H9 (cell line): ENCODE results near the gene CD81. TPM values are rescaled to one million over a fixed set of nuclear protein-coding genes. Genes with fewer than 3 reads are reported as not detected.

Experiments
- DNase-seq: peaks from one replicate; pipeline ENCODE4 v3.0.0-alpha.2; 2017
- H2AFZ ChIP-seq: one replicate; pipeline ENCODE4 v1.6.1; 2013; ENCODE audit warnings: mild to moderate bottlenecking, low read length, control low read depth, moderate library complexity
- H2AK5ac ChIP-seq: 2 replicates; pipeline ENCODE4 v1.6.1; 2013; ENCODE audit warnings: low read length, control low read depth, mixed read lengths; ENCODE audit not compliant: insufficient read length
- H2BK120ac ChIP-seq: one replicate; pipeline ENCODE4 v1.6.1; 2013; ENCODE audit warnings: low read depth, mild to moderate bottlenecking, low read length, control low read depth, inconsistent platforms; ENCODE audit not compliant: poor library complexity, severe bottlenecking
- H2BK12ac ChIP-seq: 2 replicates; pipeline ENCODE4 v1.6.1; 2013; ENCODE audit warnings: low read length, control low read depth, mixed read lengths, low read depth; ENCODE audit not compliant: insufficient read length
- H2BK15ac ChIP-seq: 2 replicates; pipeline ENCODE4 v1.6.1; 2013; ENCODE audit warnings: low read depth, low read length, control low read depth
- H2BK20ac ChIP-seq: one replicate; pipeline ENCODE4 v1.6.1; 2013; ENCODE audit warnings: low read depth, mild to moderate bottlenecking, low read length, control low read depth, inconsistent platforms; ENCODE audit not compliant: poor library complexity, severe bottlenecking
- H2BK5ac ChIP-seq: 2 replicates; pipeline ENCODE4 v1.6.1; 2013; ENCODE audit warnings: low read length, control low read depth, mixed read lengths; ENCODE audit not compliant: insufficient read length
- H3K14ac ChIP-seq: 2 replicates; pipeline ENCODE4 v1.6.1; 2013; ENCODE audit warnings: low read length, control low read depth; ENCODE audit not compliant: insufficient read depth
- H3K18ac ChIP-seq: 2 replicates; pipeline ENCODE4 v1.6.1; 2013; ENCODE audit warnings: low read depth, mild to moderate bottlenecking, mixed read lengths, low read length, control low read depth; ENCODE audit not compliant: insufficient read length
- H3K23ac ChIP-seq: 2 replicates; pipeline ENCODE4 v1.6.1; 2013; ENCODE audit warnings: low read length, control low read depth, mixed read lengths, low read depth; ENCODE audit not compliant: insufficient read length
- H3K23me2 ChIP-seq: 2 replicates; pipeline ENCODE4 v1.6.1; 2013; ENCODE audit warnings: low read depth, mild to moderate bottlenecking, mixed read lengths, low read length, control low read depth; ENCODE audit not compliant: insufficient read length, poor library complexity, severe bottlenecking
- H3K27ac ChIP-seq: 2 replicates; pipeline ENCODE4 v1.5.1; 2013; ENCODE audit warnings: low read length, control low read depth, mixed read lengths, low read depth; ENCODE audit not compliant: insufficient read length
- H3K27me3 ChIP-seq: 2 replicates; pipeline ENCODE4 v1.6.1; 2013; ENCODE audit warnings: low read length, control low read depth, inconsistent platforms; ENCODE audit not compliant: insufficient read depth
- H3K4ac ChIP-seq: 2 replicates; pipeline ENCODE4 v1.6.1; 2013; ENCODE audit warnings: low read depth, mild to moderate bottlenecking, control low read depth, inconsistent platforms, low read length, moderate library complexity
- H3K4me1 ChIP-seq: 2 replicates; pipeline ENCODE4 v1.6.1; 2013; ENCODE audit warnings: low read length, control low read depth, inconsistent platforms; ENCODE audit not compliant: insufficient read depth
- H3K4me2 ChIP-seq: 2 replicates; pipeline ENCODE4 v1.6.1; 2013; ENCODE audit warnings: low read length, control low read depth, mixed read lengths; ENCODE audit not compliant: insufficient read length, insufficient read depth
- H3K56ac ChIP-seq: 2 replicates; pipeline ENCODE4 v1.6.1; 2013; ENCODE audit warnings: low read depth, mild to moderate bottlenecking, mixed read lengths, low read length, control low read depth; ENCODE audit not compliant: insufficient read length
- H3K79me1 ChIP-seq: 2 replicates; pipeline ENCODE4 v1.6.1; 2013; ENCODE audit warnings: low read depth, mild to moderate bottlenecking, moderate library complexity, low read length, control low read depth, inconsistent platforms; ENCODE audit not compliant: insufficient read depth, poor library complexity, severe bottlenecking
- H3K79me2 ChIP-seq: 2 replicates; pipeline ENCODE4 v1.6.1; 2013; ENCODE audit warnings: low read length, control low read depth, inconsistent platforms; ENCODE audit not compliant: insufficient read depth
- H3K9ac ChIP-seq: 2 replicates; pipeline ENCODE4 v1.6.1; 2013; ENCODE audit warnings: low read length, control low read depth, mixed read lengths; ENCODE audit not compliant: insufficient read length; ENCODE audit errors: extremely low read depth
- H3K9me3 ChIP-seq: one replicate; pipeline ENCODE4 v1.6.1; 2013; ENCODE audit warnings: low read depth, low read length, inconsistent platforms; ENCODE audit not compliant: control insufficient read depth
- H3T11ph ChIP-seq: one replicate; pipeline ENCODE4 v1.6.1; 2013; ENCODE audit warnings: mild to moderate bottlenecking, low read length, control low read depth, inconsistent platforms
- H4K20me1 ChIP-seq: one replicate; pipeline ENCODE4 v1.6.1; 2013; ENCODE audit not compliant: control insufficient read depth, insufficient read length, insufficient read depth
- H4K5ac ChIP-seq: 2 replicates; pipeline ENCODE4 v1.6.1; 2013; ENCODE audit warnings: low read depth, mild to moderate bottlenecking, mixed read lengths, low read length, control low read depth; ENCODE audit not compliant: insufficient read length
- H4K8ac ChIP-seq: replicated peaks from 2 replicates; pipeline ENCODE4 v1.6.1; 2013; ENCODE audit warnings: low read length, control low read depth, mixed read lengths, low read depth; ENCODE audit not compliant: insufficient read length
- H4K91ac ChIP-seq: 2 replicates; pipeline ENCODE4 v1.6.1; 2013; ENCODE audit warnings: low read depth, mild to moderate bottlenecking, moderate library complexity, mixed read lengths, low read length, control low read depth; ENCODE audit not compliant: insufficient read length
- H3K27ac Mint-ChIP-seq, 3 experiments: 2 replicates in 2 of 3; 3 replicates in 1 of 3; pipeline ENCODE4 v1.8.0; 2020 to 2021; ENCODE audit warnings: mixed read lengths in 3 of 3, mild to moderate bottlenecking in 1 of 3, moderate library complexity in 1 of 3
- H3K27me3 Mint-ChIP-seq: 2 replicates; pipeline ENCODE4 v1.8.0; 2021; ENCODE audit warnings: low read depth, mild to moderate bottlenecking, moderate library complexity, mixed read lengths
- H3K36me3 Mint-ChIP-seq, 3 experiments: 2 replicates in 2 of 3; 3 replicates in 1 of 3; pipeline ENCODE4 v1.8.0; 2020 to 2021; ENCODE audit warnings: low read depth in 3 of 3, mixed read lengths in 3 of 3; ENCODE audit not compliant: insufficient read depth in 1 of 3
- H3K4me1 Mint-ChIP-seq, 2 experiments: 2 replicates each; pipeline ENCODE4 v1.8.0; 2020; ENCODE audit warnings: mixed read lengths in 2 of 2
- H3K4me3 Mint-ChIP-seq, 2 experiments: 2 replicates in 1 of 2; 3 replicates in 1 of 2; pipeline ENCODE4 v1.8.0; 2020 to 2021; ENCODE audit warnings: mild to moderate bottlenecking in 2 of 2, mixed read lengths in 2 of 2, moderate library complexity in 1 of 2
- H3K9me3 Mint-ChIP-seq, 2 experiments: 2 replicates in 1 of 2; 3 replicates in 1 of 2; pipeline ENCODE4 v1.8.0; 2020; ENCODE audit warnings: mild to moderate bottlenecking in 2 of 2, mixed read lengths in 2 of 2, moderate library complexity in 1 of 2
- CTCF ChIP-seq: fragments of 200-600 bp; sonication (generic); conservative IDR thresholded peaks from 3 replicates; pipeline ENCODE4 v1.8.0; 2021; ENCODE audit warnings: antibody characterized with exemption, mild to moderate bottlenecking
- WGBS: extraction: QIAGEN DNeasy Blood & Tissue Kit; methylation state at CpG from one replicate; pipeline ENCODE4 v1.1.7; 2013; ENCODE audit warnings: missing lambda C conversion rate, low lambda C conversion rate, mixed read lengths; ENCODE audit not compliant: insufficient read length; ENCODE audit errors: extremely low coverage; 5-methylcytosine and 5-hydroxymethylcytosine counted together
- total RNA-seq: library from RNA; stranded (reverse); gene quantifications from 2 replicates; pipeline ENCODE4 v1.2.1, GENCODE V29; 2021

The CD81 gene
- total RNA-seq, 1 experiment from 2014 or later, result 246 TPM

- Histone ChIP-seq H2BK20ac (no peak overlapping the region), H2AFZ (no peak overlapping the region), H3K23me2 (no peaks in the 10 kb centered on the region), H4K8ac (no peak overlapping the region), H3K9me3 (peaks cover 13% of the 10 kb centered on the region), H4K5ac (no peak overlapping the region), H3K9ac (no peak overlapping the region), H3K27ac (no peak overlapping the region), H2AK5ac (no peak overlapping the region), H3K56ac (no peak overlapping the region), H3K23ac (no peak overlapping the region), H4K20me1 (no peaks in the 10 kb centered on the region), H3K27me3 (no peaks in the 10 kb centered on the region; the same call in 1 of the 2 replicates), H3K4ac (no peak overlapping the region), H3K79me2 (no peaks in the 10 kb centered on the region), H3K14ac (no peak overlapping the region), H3K4me1 (no peaks in the 10 kb centered on the region), H3K18ac (no peak overlapping the region), H2BK15ac (no peak overlapping the region), H2BK120ac (no peak overlapping the region), H3K79me1 (no peaks in the 10 kb centered on the region), H2BK5ac (no peak overlapping the region), H3T11ph (no peak overlapping the region), H3K4me2 (no peak overlapping the region), H4K91ac (no peak overlapping the region), H2BK12ac (no peak overlapping the region)
- Mint-ChIP-seq H3K27me3 (peaks cover 64% of the 10 kb centered on the region), H3K9me3 (peaks cover 43 to 54% of the 10 kb centered on the region in 2 experiments), H3K4me1 (no peaks in the 10 kb centered on the region), H3K36me3 (peaks cover 0 to 8% (median 6%) of the 10 kb centered on the region in 3 experiments; a peak in 4 of 7 replicates), H3K4me3 (no peak overlapping the region), H3K27ac (no peak overlapping the region)
- no peak for DNase-seq
- no CpG with 5 or more reads among the region's 9 CpGs for WGBS
- no peak for TF ChIP-seq CTCF
These were observed 29.7 kb upstream of the CD81 start for GRCh38 chr11:2347308-2347830.
